GM19438 (cell line): ENCODE measurements around the gene PAWR.
"Not testable (repeated sequence)": the region's sequence is repeated elsewhere in the genome, so short reads cannot be mapped to it uniquely, and the experiment has no call there.

ENCODE experiments used
- ATAC-seq: cut with Tn5 transposase; IDR thresholded peaks from one replicate; pipeline ENCODE4 v1.9.1; 2021; ENCODE audit warnings: low read depth; ENCODE audit not compliant: unreplicated experiment

Gene PAWR

GRCh38 chr12:79687711-79688260 lies 3.0 kb downstream of the PAWR start:
- no peak for ATAC-seq

GRCh38 chr12:79686171-79686570 lies 4.6 kb downstream of the PAWR start:
- no peak for ATAC-seq

- ATAC-seq = no peak
Measured at GRCh38 chr12:79685068-79685467, 5.7 kb downstream of the PAWR start.

GRCh38 chr12:79684338-79684737 lies 6.4 kb downstream of the PAWR start:
- not testable (repeated sequence) for ATAC-seq

- ATAC-seq = no peak
Measured at GRCh38 chr12:79682593-79682992, 8.2 kb downstream of the PAWR start.

- ATAC-seq = no peak
Measured at GRCh38 chr12:79681008-79681590, 9.7 kb downstream of the PAWR start.

- no peak for ATAC-seq
Measured at GRCh38 chr12:79680051-79680450, 10.7 kb downstream of the PAWR start.

GRCh38 chr12:79678306-79678705 lies 12.5 kb downstream of the PAWR start:
- ATAC-seq = no peak

- no peak for ATAC-seq
Measured at GRCh38 chr12:79677672-79678071, 13.1 kb downstream of the PAWR start.

- no peak for ATAC-seq
Measured at GRCh38 chr12:79676579-79676978, 14.2 kb downstream of the PAWR start.

GRCh38 chr12:79674629-79675028 lies 16.1 kb downstream of the PAWR start:
- ATAC-seq = no peak

GRCh38 chr12:79673354-79673753 lies 17.4 kb downstream of the PAWR start:
- ATAC-seq = no peak

- ATAC-seq = no peak
Measured at GRCh38 chr12:79668113-79668512, 22.7 kb downstream of the PAWR start.

GRCh38 chr12:79665212-79665887 lies 25.4 kb downstream of the PAWR start:
- ATAC-seq = no peak

GRCh38 chr12:79664518-79664917 lies 26.2 kb downstream of the PAWR start:
- no peak for ATAC-seq

GRCh38 chr12:79662046-79662811 lies 28.5 kb downstream of the PAWR start:
- no peak for ATAC-seq

GRCh38 chr12:79661629-79662028 lies 29.1 kb downstream of the PAWR start:
- ATAC-seq = no peak

GRCh38 chr12:79659961-79660431 lies 30.8 kb downstream of the PAWR start:
- no peak for ATAC-seq

- no peak for ATAC-seq
Measured at GRCh38 chr12:79658221-79658620, 32.5 kb downstream of the PAWR start.

- no peak for ATAC-seq
Measured at GRCh38 chr12:79657136-79657535, 33.6 kb downstream of the PAWR start.

GRCh38 chr12:79655036-79655435 lies 35.7 kb downstream of the PAWR start:
- no peak for ATAC-seq
